H9 (cell line): ENCODE results near the gene MTMR4. TPM values are rescaled to one million over a fixed set of nuclear protein-coding genes. Genes with fewer than 3 reads are reported as not detected.

Source experiments
- DNase-seq: peaks from one replicate; pipeline ENCODE4 v3.0.0-alpha.2; 2017
- H2AFZ ChIP-seq: one replicate; pipeline ENCODE4 v1.6.1; 2013; ENCODE audit warnings: mild to moderate bottlenecking, low read length, control low read depth, moderate library complexity
- H2AK5ac ChIP-seq: 2 replicates; pipeline ENCODE4 v1.6.1; 2013; ENCODE audit warnings: low read length, control low read depth, mixed read lengths; ENCODE audit not compliant: insufficient read length
- H2BK120ac ChIP-seq: one replicate; pipeline ENCODE4 v1.6.1; 2013; ENCODE audit warnings: low read depth, mild to moderate bottlenecking, low read length, control low read depth, inconsistent platforms; ENCODE audit not compliant: poor library complexity, severe bottlenecking
- H2BK12ac ChIP-seq: 2 replicates; pipeline ENCODE4 v1.6.1; 2013; ENCODE audit warnings: low read length, control low read depth, mixed read lengths, low read depth; ENCODE audit not compliant: insufficient read length
- H2BK15ac ChIP-seq: 2 replicates; pipeline ENCODE4 v1.6.1; 2013; ENCODE audit warnings: low read depth, low read length, control low read depth
- H2BK20ac ChIP-seq: one replicate; pipeline ENCODE4 v1.6.1; 2013; ENCODE audit warnings: low read depth, mild to moderate bottlenecking, low read length, control low read depth, inconsistent platforms; ENCODE audit not compliant: poor library complexity, severe bottlenecking
- H2BK5ac ChIP-seq: 2 replicates; pipeline ENCODE4 v1.6.1; 2013; ENCODE audit warnings: low read length, control low read depth, mixed read lengths; ENCODE audit not compliant: insufficient read length
- H3K14ac ChIP-seq: 2 replicates; pipeline ENCODE4 v1.6.1; 2013; ENCODE audit warnings: low read length, control low read depth; ENCODE audit not compliant: insufficient read depth
- H3K18ac ChIP-seq: 2 replicates; pipeline ENCODE4 v1.6.1; 2013; ENCODE audit warnings: low read depth, mild to moderate bottlenecking, mixed read lengths, low read length, control low read depth; ENCODE audit not compliant: insufficient read length
- H3K23ac ChIP-seq: 2 replicates; pipeline ENCODE4 v1.6.1; 2013; ENCODE audit warnings: low read length, control low read depth, mixed read lengths, low read depth; ENCODE audit not compliant: insufficient read length
- H3K23me2 ChIP-seq: 2 replicates; pipeline ENCODE4 v1.6.1; 2013; ENCODE audit warnings: low read depth, mild to moderate bottlenecking, mixed read lengths, low read length, control low read depth; ENCODE audit not compliant: insufficient read length, poor library complexity, severe bottlenecking
- H3K27ac ChIP-seq: 2 replicates; pipeline ENCODE4 v1.5.1; 2013; ENCODE audit warnings: low read length, control low read depth, mixed read lengths, low read depth; ENCODE audit not compliant: insufficient read length
- H3K27me3 ChIP-seq: 2 replicates; pipeline ENCODE4 v1.6.1; 2013; ENCODE audit warnings: low read length, control low read depth, inconsistent platforms; ENCODE audit not compliant: insufficient read depth
- H3K4ac ChIP-seq: 2 replicates; pipeline ENCODE4 v1.6.1; 2013; ENCODE audit warnings: low read depth, mild to moderate bottlenecking, control low read depth, inconsistent platforms, low read length, moderate library complexity
- H3K4me1 ChIP-seq: 2 replicates; pipeline ENCODE4 v1.6.1; 2013; ENCODE audit warnings: low read length, control low read depth, inconsistent platforms; ENCODE audit not compliant: insufficient read depth
- H3K4me2 ChIP-seq: 2 replicates; pipeline ENCODE4 v1.6.1; 2013; ENCODE audit warnings: low read length, control low read depth, mixed read lengths; ENCODE audit not compliant: insufficient read length, insufficient read depth
- H3K56ac ChIP-seq: 2 replicates; pipeline ENCODE4 v1.6.1; 2013; ENCODE audit warnings: low read depth, mild to moderate bottlenecking, mixed read lengths, low read length, control low read depth; ENCODE audit not compliant: insufficient read length
- H3K79me1 ChIP-seq: 2 replicates; pipeline ENCODE4 v1.6.1; 2013; ENCODE audit warnings: low read depth, mild to moderate bottlenecking, moderate library complexity, low read length, control low read depth, inconsistent platforms; ENCODE audit not compliant: insufficient read depth, poor library complexity, severe bottlenecking
- H3K79me2 ChIP-seq: 2 replicates; pipeline ENCODE4 v1.6.1; 2013; ENCODE audit warnings: low read length, control low read depth, inconsistent platforms; ENCODE audit not compliant: insufficient read depth
- H3K9ac ChIP-seq: 2 replicates; pipeline ENCODE4 v1.6.1; 2013; ENCODE audit warnings: low read length, control low read depth, mixed read lengths; ENCODE audit not compliant: insufficient read length; ENCODE audit errors: extremely low read depth
- H3K9me3 ChIP-seq: one replicate; pipeline ENCODE4 v1.6.1; 2013; ENCODE audit warnings: low read depth, low read length, inconsistent platforms; ENCODE audit not compliant: control insufficient read depth
- H3T11ph ChIP-seq: one replicate; pipeline ENCODE4 v1.6.1; 2013; ENCODE audit warnings: mild to moderate bottlenecking, low read length, control low read depth, inconsistent platforms
- H4K20me1 ChIP-seq: one replicate; pipeline ENCODE4 v1.6.1; 2013; ENCODE audit not compliant: control insufficient read depth, insufficient read length, insufficient read depth
- H4K5ac ChIP-seq: 2 replicates; pipeline ENCODE4 v1.6.1; 2013; ENCODE audit warnings: low read depth, mild to moderate bottlenecking, mixed read lengths, low read length, control low read depth; ENCODE audit not compliant: insufficient read length
- H4K8ac ChIP-seq: replicated peaks from 2 replicates; pipeline ENCODE4 v1.6.1; 2013; ENCODE audit warnings: low read length, control low read depth, mixed read lengths, low read depth; ENCODE audit not compliant: insufficient read length
- H4K91ac ChIP-seq: 2 replicates; pipeline ENCODE4 v1.6.1; 2013; ENCODE audit warnings: low read depth, mild to moderate bottlenecking, moderate library complexity, mixed read lengths, low read length, control low read depth; ENCODE audit not compliant: insufficient read length
- H3K27ac Mint-ChIP-seq, 3 experiments: 2 replicates in 2 of 3; 3 replicates in 1 of 3; pipeline ENCODE4 v1.8.0; 2020 to 2021; ENCODE audit warnings: mixed read lengths in 3 of 3, mild to moderate bottlenecking in 1 of 3, moderate library complexity in 1 of 3
- H3K27me3 Mint-ChIP-seq: 2 replicates; pipeline ENCODE4 v1.8.0; 2021; ENCODE audit warnings: low read depth, mild to moderate bottlenecking, moderate library complexity, mixed read lengths
- H3K36me3 Mint-ChIP-seq, 3 experiments: 2 replicates in 2 of 3; 3 replicates in 1 of 3; pipeline ENCODE4 v1.8.0; 2020 to 2021; ENCODE audit warnings: low read depth in 3 of 3, mixed read lengths in 3 of 3; ENCODE audit not compliant: insufficient read depth in 1 of 3
- H3K4me1 Mint-ChIP-seq, 2 experiments: 2 replicates each; pipeline ENCODE4 v1.8.0; 2020; ENCODE audit warnings: mixed read lengths in 2 of 2
- H3K4me3 Mint-ChIP-seq, 2 experiments: 2 replicates in 1 of 2; 3 replicates in 1 of 2; pipeline ENCODE4 v1.8.0; 2020 to 2021; ENCODE audit warnings: mild to moderate bottlenecking in 2 of 2, mixed read lengths in 2 of 2, moderate library complexity in 1 of 2
- H3K9me3 Mint-ChIP-seq, 2 experiments: 2 replicates in 1 of 2; 3 replicates in 1 of 2; pipeline ENCODE4 v1.8.0; 2020; ENCODE audit warnings: mild to moderate bottlenecking in 2 of 2, mixed read lengths in 2 of 2, moderate library complexity in 1 of 2
- WGBS: extraction: QIAGEN DNeasy Blood & Tissue Kit; methylation state at CpG from one replicate; pipeline ENCODE4 v1.1.7; 2013; ENCODE audit warnings: missing lambda C conversion rate, low lambda C conversion rate, mixed read lengths; ENCODE audit not compliant: insufficient read length; ENCODE audit errors: extremely low coverage; 5-methylcytosine and 5-hydroxymethylcytosine counted together
- total RNA-seq: library from RNA; stranded (reverse); gene quantifications from 2 replicates; pipeline ENCODE4 v1.2.1, GENCODE V29; 2021
- TF ChIP-seq, protein P1 (sequence below): fragments of 200-600 bp; sonication (generic); conservative IDR thresholded peaks from 3 replicates; pipeline ENCODE4 v1.8.0; 2021; ENCODE audit warnings: antibody characterized with exemption, mild to moderate bottlenecking

MTMR4 gene
- total RNA-seq, 1 experiment from 2014 or later: 31.2 TPM

DNA sequence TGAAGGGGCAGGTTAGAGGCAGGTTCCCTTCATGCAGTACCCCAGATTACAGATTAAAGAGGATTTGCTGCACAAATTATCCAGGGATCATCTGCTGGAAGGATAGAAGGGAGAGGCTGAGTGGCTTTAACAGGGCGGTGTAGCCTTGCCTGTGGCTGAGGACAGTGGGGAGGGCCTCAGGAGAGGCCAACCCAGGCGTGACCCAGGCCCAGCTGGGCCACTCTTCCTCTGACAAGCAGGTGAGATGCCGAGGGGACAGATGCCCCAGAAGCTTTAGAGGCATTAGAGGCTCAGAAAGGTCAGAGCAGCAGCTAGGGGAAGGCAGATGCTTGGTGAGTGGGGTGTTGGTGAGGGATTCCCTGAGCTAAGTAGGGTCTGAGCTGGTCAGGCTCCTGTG is 18.1 kb upstream of the MTMR4 start:
- no peak for DNase-seq
- TF ChIP-seq, protein P1, sequence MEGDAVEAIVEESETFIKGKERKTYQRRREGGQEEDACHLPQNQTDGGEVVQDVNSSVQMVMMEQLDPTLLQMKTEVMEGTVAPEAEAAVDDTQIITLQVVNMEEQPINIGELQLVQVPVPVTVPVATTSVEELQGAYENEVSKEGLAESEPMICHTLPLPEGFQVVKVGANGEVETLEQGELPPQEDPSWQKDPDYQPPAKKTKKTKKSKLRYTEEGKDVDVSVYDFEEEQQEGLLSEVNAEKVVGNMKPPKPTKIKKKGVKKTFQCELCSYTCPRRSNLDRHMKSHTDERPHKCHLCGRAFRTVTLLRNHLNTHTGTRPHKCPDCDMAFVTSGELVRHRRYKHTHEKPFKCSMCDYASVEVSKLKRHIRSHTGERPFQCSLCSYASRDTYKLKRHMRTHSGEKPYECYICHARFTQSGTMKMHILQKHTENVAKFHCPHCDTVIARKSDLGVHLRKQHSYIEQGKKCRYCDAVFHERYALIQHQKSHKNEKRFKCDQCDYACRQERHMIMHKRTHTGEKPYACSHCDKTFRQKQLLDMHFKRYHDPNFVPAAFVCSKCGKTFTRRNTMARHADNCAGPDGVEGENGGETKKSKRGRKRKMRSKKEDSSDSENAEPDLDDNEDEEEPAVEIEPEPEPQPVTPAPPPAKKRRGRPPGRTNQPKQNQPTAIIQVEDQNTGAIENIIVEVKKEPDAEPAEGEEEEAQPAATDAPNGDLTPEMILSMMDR: no peak
- Histone ChIP-seq H2BK12ac (no peak overlapping the region), H4K8ac (no peak overlapping the region), H3K23ac (no peak overlapping the region), H2BK120ac (no peak overlapping the region), H3K27ac (no peak overlapping the region), H2AK5ac (no peak overlapping the region), H3K23me2 (peaks cover 5% of the 10 kb centered on the region), H3K56ac (no peak overlapping the region), H3K9me3 (no peaks in the 10 kb centered on the region), H2AFZ (no peak overlapping the region), H3K14ac (no peak overlapping the region), H3K4me2 (peak overlapping the region; percentile 48), H3K18ac (no peak overlapping the region), H2BK15ac (no peak overlapping the region), H3K79me2 (no peaks in the 10 kb centered on the region), H3K27me3 (no peaks in the 10 kb centered on the region), H4K20me1 (no peaks in the 10 kb centered on the region), H3K4me1 (0 out of 2 replicates have a peak, but pooled peaks cover 2% of the 10 kb centered on the region), H2BK5ac (no peak overlapping the region), H3K79me1 (no peaks in the 10 kb centered on the region), H4K91ac (no peak overlapping the region), H3K4ac (no peak overlapping the region), H3K9ac (no peak overlapping the region), H3T11ph (no peak overlapping the region), H2BK20ac (no peak overlapping the region), H4K5ac (no peak overlapping the region)
- Mint-ChIP-seq H3K9me3 (no peaks in the 10 kb centered on the region), H3K4me1 (peaks cover 29 to 48% of the 10 kb centered on the region in 2 experiments), H3K27me3 (peaks cover 58% of the 10 kb centered on the region), H3K4me3 (peak overlapping the region; percentile 63 to 82), H3K36me3 (no peaks in the 10 kb centered on the region), H3K27ac (peak overlapping the region in 1 of 3 experiments; percentile 10; a peak in 1 of 7 replicates)
- no CpG with 5 or more reads among the region's 3 CpGs for WGBS
